Natural killer cell treated with Interleukin-12 subunit alpha and Interleukin-12 subunit beta and Interleukin-15 and Interleukin-18, amount 100 ng/mL, for 72 hours (primary cell): Measurements from ENCODE around the gene ALG10B. TPM values are rescaled to one million over a fixed set of nuclear protein-coding genes. Genes with fewer than 3 reads are reported as not detected.
"Not testable (repeated sequence)": the region's sequence is repeated elsewhere in the genome, so short reads cannot be mapped to it uniquely, and the experiment has no call there.

ENCODE experiments used
- ATAC-seq, 2 donors: fragments of 150-1000 bp; cut with Tn5 transposase in 1 of 2; sonication (Bioruptor Pico), chemical (Tn5 transposase) in 1 of 2; 2 replicates each; pipeline ENCODE4 v1.10.0; 2021
- DNase-seq: peaks from one replicate; pipeline ENCODE4 v3.0.0; 2022; ENCODE audit warnings: low spot score
- H3K27ac Mint-ChIP-seq, 2 donors: 1 replicate in 1 of 2; 2 replicates in 1 of 2; pipeline ENCODE4 v1.8.0; 2022; ENCODE audit warnings: mixed read lengths in 2 of 2, mild to moderate bottlenecking in 1 of 2, moderate library complexity in 1 of 2
- H3K27me3 Mint-ChIP-seq, 2 donors: 1 replicate in 1 of 2; 2 replicates in 1 of 2; pipeline ENCODE4 v1.8.0; 2022; ENCODE audit warnings: mixed read lengths in 2 of 2
- H3K36me3 Mint-ChIP-seq: one replicate; pipeline ENCODE4 v1.8.0; 2022; ENCODE audit warnings: mixed read lengths
- H3K4me1 Mint-ChIP-seq, 2 donors: 1 replicate in 1 of 2; 2 replicates in 1 of 2; pipeline ENCODE4 v1.8.0; 2022; ENCODE audit warnings: low read depth in 2 of 2, mixed read lengths in 2 of 2, mild to moderate bottlenecking in 1 of 2
- H3K4me3 Mint-ChIP-seq: one replicate; pipeline ENCODE4 v1.8.0; 2022; ENCODE audit warnings: mixed read lengths
- H3K9me3 Mint-ChIP-seq: 2 replicates; pipeline ENCODE4 v1.8.0; 2022; ENCODE audit warnings: mixed read lengths
- total RNA-seq, 2 donors: library from RNA; stranded (reverse); gene quantifications; one replicate each; pipeline ENCODE4 v1.2.3, GENCODE V29; 2022

The ALG10B gene
- 10 to 100 TPM in 1 of 2 donors, 1 to 10 TPM in 1; 6.6 to 13.3 TPM for total RNA-seq

DNA sequence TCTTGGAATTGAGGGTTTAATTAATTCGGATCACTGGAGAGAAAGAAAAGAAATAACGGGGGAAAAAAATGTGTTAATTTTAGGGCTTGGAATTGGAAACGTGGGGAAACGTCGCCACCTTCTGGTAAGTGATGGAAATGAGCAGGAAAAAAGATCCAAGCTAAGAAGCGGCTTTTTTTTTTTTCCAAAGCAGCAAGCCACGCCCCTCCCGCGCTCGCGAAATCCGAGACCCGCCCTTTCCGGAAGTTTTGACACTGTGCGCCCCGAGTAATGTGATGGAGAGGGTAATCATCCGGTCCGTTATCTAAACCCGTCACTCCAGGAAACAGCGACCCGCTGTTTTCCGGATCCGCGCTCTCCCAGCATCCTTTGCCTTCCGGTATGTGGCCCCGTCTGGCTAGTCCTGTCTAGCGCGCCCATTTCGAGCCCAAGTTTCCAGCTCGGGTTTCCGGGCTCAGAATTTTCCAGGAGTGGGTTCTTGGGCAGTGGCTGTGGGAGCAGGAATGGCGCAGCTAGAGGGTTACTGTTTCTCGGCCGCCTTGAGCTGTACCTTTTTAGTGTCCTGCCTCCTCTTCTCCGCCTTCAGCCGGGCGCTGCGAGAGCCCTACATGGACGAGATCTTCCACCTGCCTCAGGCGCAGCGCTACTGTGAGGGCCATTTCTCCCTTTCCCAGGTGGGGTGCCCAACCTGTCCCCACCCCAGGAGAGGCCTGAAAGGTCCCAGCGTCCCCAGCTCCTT lies at the start of gene ALG10B:
Gene ALG10B (plus strand): TSS at position 384 of the 739 bp plus-strand sequence. CDS start 120 bp downstream, at position 504.
- Mint-ChIP-seq H3K27ac (peak within 1 kb of the TSS; percentile 86 to 95), H3K4me1 (peaks cover 6 to 15% of the 10 kb centered on the region in 2 donors), H3K4me3 (peak within 1 kb of the TSS; percentile 96), H3K36me3 (no peaks in the 10 kb centered on the region), H3K9me3 (no peaks in the 10 kb centered on the region), H3K27me3 (no peaks in the 10 kb centered on the region)
- DNase-seq = peak; percentile 94
- peak; percentile 100 for ATAC-seq

- H3K36me3 Mint-ChIP-seq = no peaks in the 10 kb centered on the region
- no peaks in the 10 kb centered on the region for H3K27me3 Mint-ChIP-seq
- ATAC-seq (no peak), DNase-seq (no peak)
- peaks cover 9% of the 10 kb centered on the region for H3K9me3 Mint-ChIP-seq
- no peak overlapping the region for H3K4me3 Mint-ChIP-seq
- H3K4me1 Mint-ChIP-seq = no peaks in the 10 kb centered on the region
- H3K27ac Mint-ChIP-seq = no peak overlapping the region
Observed at GRCh38 chr12:38268612-38269011, 48.0 kb upstream of the ALG10B start.

DNA sequence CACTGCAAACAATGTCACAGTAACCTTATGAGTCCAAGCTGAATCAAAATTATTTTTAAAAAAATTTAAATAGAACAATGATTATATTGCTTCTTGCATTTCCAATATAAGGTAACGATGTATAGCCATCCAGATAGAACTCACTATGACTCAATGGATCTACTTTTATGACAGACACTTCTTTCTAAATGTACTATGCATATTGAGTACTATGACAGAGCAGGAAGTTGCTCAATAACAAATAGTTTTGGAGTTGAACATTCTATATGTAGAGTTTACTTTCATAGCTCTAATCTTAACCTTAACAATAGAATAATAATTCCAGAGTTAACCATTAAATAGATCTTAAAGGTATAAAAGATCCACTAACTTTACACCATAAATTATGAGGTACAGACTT lies 46.7 kb upstream of the ALG10B start:
- no peaks in the 10 kb centered on the region for H3K36me3 Mint-ChIP-seq
- peaks cover 10% of the 10 kb centered on the region for H3K9me3 Mint-ChIP-seq
- ATAC-seq (no peak), DNase-seq (no peak)
- H3K27ac Mint-ChIP-seq = no peak overlapping the region
- no peaks in the 10 kb centered on the region for H3K27me3 Mint-ChIP-seq
- H3K4me3 Mint-ChIP-seq = no peak overlapping the region
- H3K4me1 Mint-ChIP-seq = no peaks in the 10 kb centered on the region

DNA sequence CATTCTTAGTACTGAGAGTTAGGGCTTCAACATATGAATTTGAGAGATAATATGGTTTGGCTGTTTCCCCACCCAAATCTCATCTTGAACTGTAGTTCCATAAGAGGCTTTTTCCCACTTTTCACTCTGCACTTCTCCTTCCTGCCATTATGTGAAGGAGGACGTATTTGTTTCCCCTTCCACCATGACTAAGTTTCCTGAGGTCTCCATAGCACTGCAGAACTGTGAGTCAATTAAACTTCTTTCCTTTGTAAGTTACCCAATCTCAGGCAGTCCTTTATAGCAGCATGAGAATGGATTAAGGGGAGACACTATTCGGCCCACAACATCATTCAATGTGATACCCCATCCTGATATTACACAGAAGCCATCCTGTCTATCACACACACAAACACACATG lies 36.8 kb upstream of the ALG10B start:
- no peaks in the 10 kb centered on the region for H3K4me1 Mint-ChIP-seq
- ATAC-seq = no peak
- DNase-seq = no peak
- no peaks in the 10 kb centered on the region for H3K27me3 Mint-ChIP-seq
- H3K36me3 Mint-ChIP-seq = no peaks in the 10 kb centered on the region
- no peak overlapping the region for H3K27ac Mint-ChIP-seq
- H3K9me3 Mint-ChIP-seq = peaks cover 9% of the 10 kb centered on the region
- no peak overlapping the region for H3K4me3 Mint-ChIP-seq

DNA sequence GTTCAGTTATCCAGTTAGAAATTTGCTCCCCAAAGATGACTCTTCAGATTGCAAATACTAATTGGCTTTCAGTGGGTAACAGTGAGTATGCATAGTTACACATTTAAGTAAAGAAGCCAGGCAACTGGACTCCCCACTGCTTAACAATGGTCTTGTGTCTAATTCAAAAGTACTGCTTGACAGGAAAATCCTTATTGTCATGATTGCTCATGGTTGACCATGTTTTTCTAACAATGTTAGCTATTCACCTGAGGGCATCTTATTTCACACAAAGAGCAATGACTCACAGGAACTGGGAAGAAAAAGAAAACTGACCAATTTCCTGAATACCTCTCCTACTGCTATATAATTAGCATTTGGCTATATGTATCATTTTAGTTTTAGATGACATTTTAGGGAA lies 33.7 kb upstream of the ALG10B start:
- no peaks in the 10 kb centered on the region for H3K4me1 Mint-ChIP-seq
- no peak overlapping the region for H3K27ac Mint-ChIP-seq
- ATAC-seq (no peak), DNase-seq (no peak)
- H3K9me3 Mint-ChIP-seq = peaks cover 6% of the 10 kb centered on the region
- H3K4me3 Mint-ChIP-seq = no peak overlapping the region
- no peaks in the 10 kb centered on the region for H3K36me3 Mint-ChIP-seq
- H3K27me3 Mint-ChIP-seq = no peaks in the 10 kb centered on the region

- no peaks in the 10 kb centered on the region for H3K4me1 Mint-ChIP-seq
- H3K9me3 Mint-ChIP-seq = peaks cover 3% of the 10 kb centered on the region
- no peaks in the 10 kb centered on the region for H3K36me3 Mint-ChIP-seq
- no peaks in the 10 kb centered on the region for H3K27me3 Mint-ChIP-seq
- ATAC-seq = no peak
- no peak overlapping the region for H3K27ac Mint-ChIP-seq
- H3K4me3 Mint-ChIP-seq = no peak overlapping the region
- DNase-seq = no peak
Observed at GRCh38 chr12:38289396-38289795, 27.2 kb upstream of the ALG10B start.

DNA sequence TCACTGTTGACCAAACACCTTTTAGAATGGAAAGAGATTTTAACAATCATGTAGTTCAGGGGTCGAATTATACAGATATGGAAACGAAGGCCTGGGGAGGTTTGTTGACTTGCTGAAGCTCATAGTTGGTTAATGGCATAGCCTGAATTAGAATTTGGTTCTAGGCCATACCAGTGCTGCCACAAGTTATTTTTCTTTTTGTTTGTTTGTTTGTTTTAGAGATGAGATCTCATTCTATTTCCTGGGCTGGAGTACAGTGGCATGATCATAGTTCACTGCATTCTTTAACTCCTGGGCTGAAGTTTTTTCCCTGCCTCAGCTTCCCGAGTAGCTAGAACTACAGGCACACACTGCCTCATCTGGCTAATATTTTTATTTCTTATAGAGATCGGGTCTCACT lies 25.4 kb upstream of the ALG10B start:
- no peaks in the 10 kb centered on the region for H3K36me3 Mint-ChIP-seq

GRCh38 chr12:38302972-38303371 lies 13.6 kb upstream of the ALG10B start:
- H3K36me3 Mint-ChIP-seq, H3K4me3 Mint-ChIP-seq, ATAC-seq, H3K27ac Mint-ChIP-seq, DNase-seq, H3K4me1 Mint-ChIP-seq, H3K9me3 Mint-ChIP-seq, H3K27me3 Mint-ChIP-seq: not testable (repeated sequence)

More for the DNA sequence above, 25.4 kb upstream of the ALG10B start:
- DNase-seq = no peak
- Mint-ChIP-seq H3K4me3 (no peak overlapping the region), H3K4me1 (no peaks in the 10 kb centered on the region), H3K27ac (no peak overlapping the region), H3K9me3 (peaks cover 3% of the 10 kb centered on the region), H3K27me3 (no peaks in the 10 kb centered on the region)
- ATAC-seq = no peak

DNA sequence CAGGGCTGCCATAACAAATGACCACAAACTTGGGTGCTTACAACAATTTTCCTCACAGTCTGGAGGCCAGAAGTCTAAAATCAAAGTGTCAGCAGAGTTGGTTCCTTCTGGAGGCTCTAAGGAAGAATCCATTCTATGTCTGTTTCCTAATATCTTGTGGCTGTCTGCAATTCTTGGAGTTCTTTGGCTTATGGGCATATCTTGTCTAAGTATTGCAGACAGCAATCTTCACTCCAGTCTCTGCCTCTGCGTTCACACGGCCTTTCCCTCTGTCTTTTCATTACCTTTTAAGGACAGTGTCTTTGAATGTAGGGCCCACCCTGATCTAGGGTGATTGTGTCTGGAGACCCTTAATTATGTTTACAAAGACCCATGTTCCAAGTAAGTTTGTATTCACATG lies 5.4 kb downstream of the ALG10B start:
- H3K27me3 Mint-ChIP-seq, ATAC-seq, DNase-seq, H3K4me3 Mint-ChIP-seq, H3K9me3 Mint-ChIP-seq, H3K4me1 Mint-ChIP-seq, H3K36me3 Mint-ChIP-seq, H3K27ac Mint-ChIP-seq: not testable (repeated sequence)

GRCh38 chr12:38324912-38325311 lies 8.3 kb downstream of the ALG10B start:
- Mint-ChIP-seq H3K27ac (no peak overlapping the region), H3K4me3 (no peak overlapping the region), H3K4me1 (no peaks in the 10 kb centered on the region), H3K36me3 (no peaks in the 10 kb centered on the region), H3K9me3 (no peaks in the 10 kb centered on the region), H3K27me3 (no peaks in the 10 kb centered on the region)
- no peak for ATAC-seq
- no peak for DNase-seq

GRCh38 chr12:38327356-38327755 lies 10.8 kb downstream of the ALG10B start:
- H3K4me1 Mint-ChIP-seq = no peaks in the 10 kb centered on the region
- no peak overlapping the region for H3K4me3 Mint-ChIP-seq
- no peaks in the 10 kb centered on the region for H3K9me3 Mint-ChIP-seq
- H3K27ac Mint-ChIP-seq = no peak overlapping the region
- ATAC-seq = no peak
- H3K36me3 Mint-ChIP-seq = no peaks in the 10 kb centered on the region
- H3K27me3 Mint-ChIP-seq = no peaks in the 10 kb centered on the region
- no peak for DNase-seq

DNA sequence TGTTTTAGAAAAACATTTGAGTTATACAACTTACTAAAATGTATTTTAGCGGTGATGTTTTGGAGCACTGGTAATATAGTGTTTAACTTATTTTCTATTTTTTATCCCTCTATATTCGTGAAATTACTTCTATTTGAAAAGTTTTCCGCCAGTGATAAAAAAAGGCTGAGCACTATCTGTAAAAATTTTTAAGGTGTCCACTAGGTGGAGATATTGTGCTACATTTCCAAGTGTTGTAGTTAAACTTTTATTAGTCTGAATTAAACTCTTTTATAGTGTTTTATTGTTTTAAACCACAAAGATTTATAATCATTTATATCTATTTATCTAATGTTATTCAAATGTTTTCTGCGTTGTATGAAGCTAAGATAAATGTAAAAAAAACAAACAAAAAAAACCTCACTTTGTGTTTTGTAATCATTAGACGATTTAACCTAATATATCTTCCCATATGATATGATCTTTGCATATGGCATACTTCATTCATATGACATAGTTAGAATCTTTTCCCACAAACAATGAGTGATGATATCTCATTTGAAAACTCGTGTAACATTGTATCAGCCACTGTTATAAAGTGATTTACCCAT lies 11.8 kb downstream of the ALG10B start:
- DNase-seq (no peak), ATAC-seq (no peak)
- Mint-ChIP-seq H3K9me3 (no peaks in the 10 kb centered on the region), H3K27me3 (no peaks in the 10 kb centered on the region), H3K36me3 (no peaks in the 10 kb centered on the region), H3K4me1 (no peaks in the 10 kb centered on the region), H3K27ac (no peak overlapping the region), H3K4me3 (no peak overlapping the region)

GRCh38 chr12:38330414-38330813 lies 13.8 kb downstream of the ALG10B start:
- H3K4me3 Mint-ChIP-seq, H3K27ac Mint-ChIP-seq, H3K4me1 Mint-ChIP-seq, H3K36me3 Mint-ChIP-seq, H3K9me3 Mint-ChIP-seq, H3K27me3 Mint-ChIP-seq, ATAC-seq, DNase-seq: not testable (repeated sequence)

GRCh38 chr12:38332814-38333213 lies 16.2 kb downstream of the ALG10B start:
- Mint-ChIP-seq H3K4me1 (no peaks in the 10 kb centered on the region), H3K36me3 (no peaks in the 10 kb centered on the region), H3K4me3 (no peak overlapping the region), H3K27ac (no peak overlapping the region), H3K27me3 (no peaks in the 10 kb centered on the region), H3K9me3 (no peaks in the 10 kb centered on the region)
- ATAC-seq = no peak
- DNase-seq = no peak
